Epithelial cell of esophagus (primary cell): ENCODE data around the gene MCM8.
A peak's percentile ranks its signal among the peaks of the same experiment; 100 is the strongest.

Source experiments
- DNase-seq: peaks from one replicate; pipeline ENCODE4 v3.0.0; 2010; ENCODE audit warnings: low read depth
- H3K4me3 ChIP-seq: 2 replicates; pipeline ENCODE4 v1.5.1; 2011; ENCODE audit warnings: mild to moderate bottlenecking, low read length, control low read depth
- CTCF ChIP-seq: IDR thresholded peaks from 2 replicates; pipeline ENCODE4 v1.5.1; 2011; ENCODE audit warnings: low read depth, mild to moderate bottlenecking, low read length, control low read depth, inconsistent platforms; ENCODE audit not compliant: insufficient read depth; ENCODE audit errors: missing control alignments

The MCM8 gene

GRCh38 chr20:5947276-5947675 is 3.2 kb upstream of the MCM8 start:
- TF ChIP-seq CTCF = no peak
- no peak overlapping the region for H3K4me3 ChIP-seq
- DNase-seq = peak; percentile 15

GRCh38 chr20:5949943-5950270 is 545 bp upstream of the MCM8 start:
- no peak for TF ChIP-seq CTCF
- DNase-seq = no peak
- peak overlapping the region; percentile 90 for H3K4me3 ChIP-seq

GRCh38 chr20:5967469-5967868 is 17.0 kb downstream of the MCM8 start:
- H3K4me3 ChIP-seq = no peak overlapping the region
- TF ChIP-seq CTCF = no peak
- DNase-seq = no peak

- H3K4me3 ChIP-seq = no peak overlapping the region
- DNase-seq = no peak
- no peak for TF ChIP-seq CTCF
Observed at GRCh38 chr20:5968462-5968861, 18.0 kb downstream of the MCM8 start.

- no peak for TF ChIP-seq CTCF
- H3K4me3 ChIP-seq = no peak overlapping the region
- DNase-seq = no peak
Observed at GRCh38 chr20:5969348-5969935, 19.0 kb downstream of the MCM8 start.

- no peak for TF ChIP-seq CTCF
- H3K4me3 ChIP-seq = no peak overlapping the region
- no peak for DNase-seq
Observed at GRCh38 chr20:5969940-5970339, 19.5 kb downstream of the MCM8 start.

- no peak for DNase-seq
- no peak overlapping the region for H3K4me3 ChIP-seq
- no peak for TF ChIP-seq CTCF
Observed at GRCh38 chr20:5970381-5970780, 19.9 kb downstream of the MCM8 start.
